Measurements from ENCODE around the gene NEUROD2. TPM values are rescaled to one million over a fixed set of nuclear protein-coding genes. Genes with fewer than 3 reads are reported as not detected.
A peak's percentile ranks its signal among the peaks of the same experiment; 100 is the strongest.

Gene NEUROD2
- polyA plus RNA-seq, 1 donor from 2014 or later = not detected

DNA sequence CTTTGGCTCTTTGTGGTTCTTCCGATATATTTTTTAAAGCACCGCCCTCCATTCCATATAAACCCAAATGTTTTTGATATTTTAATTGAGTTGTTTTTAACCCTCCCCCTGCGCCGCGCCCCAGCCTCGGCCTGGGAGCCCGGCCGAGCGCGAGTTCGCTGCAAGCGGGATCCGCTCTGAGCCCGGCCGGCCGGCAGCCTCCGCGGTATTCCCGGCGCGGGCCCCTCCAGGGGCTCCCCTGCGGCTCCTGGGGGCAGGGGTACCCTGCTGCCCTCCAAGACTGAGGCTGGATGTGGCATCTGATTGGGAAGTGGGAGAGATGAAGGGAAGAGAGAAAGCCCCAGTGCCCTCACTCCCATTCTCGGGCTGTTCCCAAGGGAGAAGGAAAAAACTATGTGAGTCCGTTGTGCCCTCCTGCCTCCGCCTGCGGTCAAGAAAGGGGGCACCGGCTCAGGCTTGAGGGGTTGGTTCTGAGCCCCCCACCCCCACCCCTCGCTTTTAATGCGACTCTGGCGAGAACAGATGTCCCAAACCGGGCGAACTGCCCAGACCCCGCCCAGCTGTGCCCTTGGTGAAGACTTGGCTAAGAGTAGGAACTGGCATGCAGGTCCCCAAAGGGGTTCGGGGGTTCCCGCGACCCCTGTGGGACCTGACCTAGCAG lies 8.6 kb downstream of the NEUROD2 start:
- H3F3A ChIP-seq (ENCODE audit: insufficient read depth, low read length, poor library complexity, severe bottlenecking) = no peaks in the 10 kb centered on the region
- H2AFZ ChIP-seq (ENCODE audit: low read depth, low read length) = no peak overlapping the region
- H3K9ac ChIP-seq (ENCODE audit: low read length) = no peak overlapping the region
- no peaks in the 10 kb centered on the region for H4K20me1 ChIP-seq (ENCODE audit: insufficient read depth)
- no peaks in the 10 kb centered on the region for H3K79me2 ChIP-seq (replicated peaks; ENCODE audit: insufficient read depth, low read length)
- TF ChIP-seq EP300 (conservative IDR thresholded peaks at IDR 0.05; ENCODE audit: poor library complexity, severe bottlenecking) = no peak
- no peak for TF ChIP-seq MXI1 (conservative IDR thresholded peaks at IDR 0.05; ENCODE audit: poor library complexity, severe bottlenecking)
- TF ChIP-seq, protein P1, sequence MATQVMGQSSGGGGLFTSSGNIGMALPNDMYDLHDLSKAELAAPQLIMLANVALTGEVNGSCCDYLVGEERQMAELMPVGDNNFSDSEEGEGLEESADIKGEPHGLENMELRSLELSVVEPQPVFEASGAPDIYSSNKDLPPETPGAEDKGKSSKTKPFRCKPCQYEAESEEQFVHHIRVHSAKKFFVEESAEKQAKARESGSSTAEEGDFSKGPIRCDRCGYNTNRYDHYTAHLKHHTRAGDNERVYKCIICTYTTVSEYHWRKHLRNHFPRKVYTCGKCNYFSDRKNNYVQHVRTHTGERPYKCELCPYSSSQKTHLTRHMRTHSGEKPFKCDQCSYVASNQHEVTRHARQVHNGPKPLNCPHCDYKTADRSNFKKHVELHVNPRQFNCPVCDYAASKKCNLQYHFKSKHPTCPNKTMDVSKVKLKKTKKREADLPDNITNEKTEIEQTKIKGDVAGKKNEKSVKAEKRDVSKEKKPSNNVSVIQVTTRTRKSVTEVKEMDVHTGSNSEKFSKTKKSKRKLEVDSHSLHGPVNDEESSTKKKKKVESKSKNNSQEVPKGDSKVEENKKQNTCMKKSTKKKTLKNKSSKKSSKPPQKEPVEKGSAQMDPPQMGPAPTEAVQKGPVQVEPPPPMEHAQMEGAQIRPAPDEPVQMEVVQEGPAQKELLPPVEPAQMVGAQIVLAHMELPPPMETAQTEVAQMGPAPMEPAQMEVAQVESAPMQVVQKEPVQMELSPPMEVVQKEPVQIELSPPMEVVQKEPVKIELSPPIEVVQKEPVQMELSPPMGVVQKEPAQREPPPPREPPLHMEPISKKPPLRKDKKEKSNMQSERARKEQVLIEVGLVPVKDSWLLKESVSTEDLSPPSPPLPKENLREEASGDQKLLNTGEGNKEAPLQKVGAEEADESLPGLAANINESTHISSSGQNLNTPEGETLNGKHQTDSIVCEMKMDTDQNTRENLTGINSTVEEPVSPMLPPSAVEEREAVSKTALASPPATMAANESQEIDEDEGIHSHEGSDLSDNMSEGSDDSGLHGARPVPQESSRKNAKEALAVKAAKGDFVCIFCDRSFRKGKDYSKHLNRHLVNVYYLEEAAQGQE (IDR thresholded peaks at IDR 0.05; ENCODE audit: borderline replicate concordance) = no peak
- no peak for TF ChIP-seq SMC3 (conservative IDR thresholded peaks at IDR 0.05; ENCODE audit: poor library complexity)
- TF ChIP-seq, protein P2, sequence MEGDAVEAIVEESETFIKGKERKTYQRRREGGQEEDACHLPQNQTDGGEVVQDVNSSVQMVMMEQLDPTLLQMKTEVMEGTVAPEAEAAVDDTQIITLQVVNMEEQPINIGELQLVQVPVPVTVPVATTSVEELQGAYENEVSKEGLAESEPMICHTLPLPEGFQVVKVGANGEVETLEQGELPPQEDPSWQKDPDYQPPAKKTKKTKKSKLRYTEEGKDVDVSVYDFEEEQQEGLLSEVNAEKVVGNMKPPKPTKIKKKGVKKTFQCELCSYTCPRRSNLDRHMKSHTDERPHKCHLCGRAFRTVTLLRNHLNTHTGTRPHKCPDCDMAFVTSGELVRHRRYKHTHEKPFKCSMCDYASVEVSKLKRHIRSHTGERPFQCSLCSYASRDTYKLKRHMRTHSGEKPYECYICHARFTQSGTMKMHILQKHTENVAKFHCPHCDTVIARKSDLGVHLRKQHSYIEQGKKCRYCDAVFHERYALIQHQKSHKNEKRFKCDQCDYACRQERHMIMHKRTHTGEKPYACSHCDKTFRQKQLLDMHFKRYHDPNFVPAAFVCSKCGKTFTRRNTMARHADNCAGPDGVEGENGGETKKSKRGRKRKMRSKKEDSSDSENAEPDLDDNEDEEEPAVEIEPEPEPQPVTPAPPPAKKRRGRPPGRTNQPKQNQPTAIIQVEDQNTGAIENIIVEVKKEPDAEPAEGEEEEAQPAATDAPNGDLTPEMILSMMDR (IDR thresholded peaks at IDR 0.05; ENCODE audit: poor library complexity, severe bottlenecking) = no peak
- no peak for TF ChIP-seq TAF1 (IDR thresholded peaks at IDR 0.05; ENCODE audit: low read depth)
- no peak for TF ChIP-seq POLR2AphosphoS5 (IDR thresholded peaks at IDR 0.05)
- no peak for TF ChIP-seq EZH2 (IDR thresholded peaks at IDR 0.05; ENCODE audit: borderline replicate concordance, insufficient read depth, low read length, poor library complexity, severe bottlenecking)
- no peak for TF ChIP-seq RAD21 (conservative IDR thresholded peaks at IDR 0.05)
- H3K4me3 ChIP-seq (ENCODE audit: low read length) = no peak overlapping the region
- H3K36me3 ChIP-seq (ENCODE audit: insufficient read depth, low read length) = no peaks in the 10 kb centered on the region
- peaks cover 100% of the 10 kb centered on the region for H3K27me3 ChIP-seq (ENCODE audit: insufficient read depth, low read depth, low read length)
- H3K9me2 ChIP-seq (ENCODE audit: insufficient read depth, low read length) = no peaks in the 10 kb centered on the region
- H3K4me2 ChIP-seq (ENCODE audit: low read length) = no peak overlapping the region
- no peaks in the 10 kb centered on the region for H3K9me3 ChIP-seq (ENCODE audit: low read length)
- H3K27ac ChIP-seq (ENCODE audit: low read length) = no peak overlapping the region

DNA sequence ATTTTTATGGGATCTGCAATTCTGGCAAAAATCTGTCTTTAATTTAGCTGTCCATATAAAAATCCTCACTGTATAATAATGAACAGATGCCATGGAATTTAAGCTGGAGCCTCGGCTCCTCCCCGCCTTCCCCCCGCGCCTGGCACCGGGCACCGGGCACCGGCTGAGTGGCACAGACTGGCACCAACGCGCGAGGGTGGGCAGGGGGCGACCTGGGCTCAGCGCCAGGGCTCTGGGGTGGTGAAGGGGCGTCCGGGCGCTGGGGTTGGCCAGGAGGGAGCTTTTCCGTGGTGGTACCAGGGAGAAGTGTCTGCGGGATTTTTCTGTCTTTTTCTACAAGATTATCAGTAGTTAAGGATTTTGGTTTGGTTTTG lies 9.1 kb downstream of the NEUROD2 start:
- no peak overlapping the region for H3K27ac ChIP-seq (ENCODE audit: low read length)
- H3K9me3 ChIP-seq (ENCODE audit: low read length) = no peaks in the 10 kb centered on the region
- no peak overlapping the region for H3K9ac ChIP-seq (ENCODE audit: low read length)
- no peaks in the 10 kb centered on the region for H3K79me2 ChIP-seq (replicated peaks; ENCODE audit: insufficient read depth, low read length)
- H3K36me3 ChIP-seq (ENCODE audit: insufficient read depth, low read length) = no peaks in the 10 kb centered on the region
- H3K4me3 ChIP-seq (ENCODE audit: low read length) = no peak overlapping the region
- peaks cover 100% of the 10 kb centered on the region for H3K27me3 ChIP-seq (ENCODE audit: insufficient read depth, low read depth, low read length)
- no peaks in the 10 kb centered on the region for H4K20me1 ChIP-seq (ENCODE audit: insufficient read depth)
- no peak overlapping the region for H3K4me2 ChIP-seq (ENCODE audit: low read length)
- TF ChIP-seq EP300 (conservative IDR thresholded peaks at IDR 0.05; ENCODE audit: poor library complexity, severe bottlenecking) (no peak), EZH2 (IDR thresholded peaks at IDR 0.05; ENCODE audit: borderline replicate concordance, insufficient read depth, low read length, poor library complexity, severe bottlenecking) (peak; percentile 46), RAD21 (conservative IDR thresholded peaks at IDR 0.05) (no peak)
- no peaks in the 10 kb centered on the region for H3F3A ChIP-seq (ENCODE audit: insufficient read depth, low read length, poor library complexity, severe bottlenecking)
- H3K9me2 ChIP-seq (ENCODE audit: insufficient read depth, low read length) = no peaks in the 10 kb centered on the region
- H2AFZ ChIP-seq (ENCODE audit: low read depth, low read length) = no peak overlapping the region

All from neural cell (in vitro differentiated cells).